Central memory CD8-positive, alpha-beta T cell (primary cell): ENCODE data around the gene STARD8.
"Not testable (repeated sequence)": the region's sequence is repeated elsewhere in the genome, so short reads cannot be mapped to it uniquely, and the experiment has no call there.

Experiments used
- ATAC-seq: fragments of 150-1000 bp; cut with Tn5 transposase; replicated peaks from 2 replicates; pipeline ENCODE4 v1.10.0; 2022; ENCODE audit warnings: mild to moderate bottlenecking, moderate FRiP score, moderate number of reproducible peaks; ENCODE audit not compliant: poor library complexity, severe bottlenecking; ENCODE audit errors: extremely low read depth
- DNase-seq, 2 donors: peaks; one replicate each; pipeline ENCODE4 v3.0.0; 2021; ENCODE audit warnings: low spot score in 2 of 2
- H3K27ac Mint-ChIP-seq: one replicate; pipeline ENCODE4 v1.8.0; 2022; ENCODE audit warnings: low read depth, mild to moderate bottlenecking, moderate library complexity, mixed read lengths
- H3K27me3 Mint-ChIP-seq: one replicate; pipeline ENCODE4 v1.8.0; 2022; ENCODE audit warnings: mixed read lengths
- H3K36me3 Mint-ChIP-seq: one replicate; pipeline ENCODE4 v1.8.0; 2022; ENCODE audit warnings: mild to moderate bottlenecking, moderate library complexity, mixed read lengths; ENCODE audit not compliant: insufficient read depth
- H3K4me1 Mint-ChIP-seq: one replicate; pipeline ENCODE4 v1.8.0; 2022; ENCODE audit warnings: mixed read lengths
- H3K4me3 Mint-ChIP-seq: one replicate; pipeline ENCODE4 v1.8.0; 2022; ENCODE audit warnings: mild to moderate bottlenecking, moderate library complexity, mixed read lengths
- H3K9me3 Mint-ChIP-seq: one replicate; pipeline ENCODE4 v1.8.0; 2022; ENCODE audit warnings: mixed read lengths

The STARD8 gene

DNA sequence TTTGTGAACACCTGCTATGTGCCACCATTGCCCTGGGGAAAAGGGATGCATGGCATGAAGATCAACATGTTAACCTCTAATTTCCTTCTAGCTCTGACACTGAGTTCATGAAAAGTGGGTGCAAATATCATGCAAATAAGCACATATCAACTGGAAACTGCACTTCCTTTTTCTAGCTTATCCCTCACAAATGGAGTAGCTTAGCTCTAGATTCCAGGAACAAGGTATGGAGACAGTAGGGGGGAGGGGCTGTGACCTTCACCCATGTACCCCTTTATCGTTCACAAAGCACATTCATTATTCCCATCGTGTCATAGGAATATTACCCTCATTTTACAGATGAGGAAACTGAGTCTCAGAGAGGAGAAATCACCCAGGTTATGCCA, 37.4 kb downstream of the STARD8 start:
- Mint-ChIP-seq H3K27me3 (peaks cover 22% of the 10 kb centered on the region), H3K9me3 (no peaks in the 10 kb centered on the region), H3K4me1 (peaks cover 12% of the 10 kb centered on the region), H3K36me3 (peaks cover 3% of the 10 kb centered on the region), H3K27ac (no peak overlapping the region), H3K4me3 (no peak overlapping the region)
- ATAC-seq (no peak), DNase-seq (no peak)

DNA sequence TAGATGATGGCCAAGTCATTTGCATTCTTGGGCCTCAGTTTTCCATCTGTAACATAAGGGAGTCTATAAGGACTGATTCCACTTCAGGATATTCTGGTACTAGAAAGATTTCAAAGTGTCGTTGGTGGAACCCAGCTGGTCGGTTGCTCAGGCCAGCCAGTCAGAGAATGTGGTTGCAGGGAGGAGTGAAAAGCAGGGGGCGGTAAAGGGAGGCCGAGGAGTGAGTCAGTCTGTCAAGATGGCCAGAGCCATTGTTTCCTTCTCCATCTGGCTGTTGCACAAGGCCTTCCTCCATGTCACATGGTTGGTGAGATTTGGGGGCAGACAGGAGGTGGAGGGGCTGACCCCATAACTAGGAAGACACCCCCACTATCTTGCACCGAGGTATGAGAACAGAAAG, 38.2 kb downstream of the STARD8 start:
- DNase-seq (no peak), ATAC-seq (no peak)
- Mint-ChIP-seq H3K27ac (no peak overlapping the region), H3K4me3 (peak overlapping the region; percentile 35), H3K36me3 (no peaks in the 10 kb centered on the region), H3K9me3 (no peaks in the 10 kb centered on the region), H3K27me3 (peaks cover 22% of the 10 kb centered on the region), H3K4me1 (peaks cover 12% of the 10 kb centered on the region)

DNA sequence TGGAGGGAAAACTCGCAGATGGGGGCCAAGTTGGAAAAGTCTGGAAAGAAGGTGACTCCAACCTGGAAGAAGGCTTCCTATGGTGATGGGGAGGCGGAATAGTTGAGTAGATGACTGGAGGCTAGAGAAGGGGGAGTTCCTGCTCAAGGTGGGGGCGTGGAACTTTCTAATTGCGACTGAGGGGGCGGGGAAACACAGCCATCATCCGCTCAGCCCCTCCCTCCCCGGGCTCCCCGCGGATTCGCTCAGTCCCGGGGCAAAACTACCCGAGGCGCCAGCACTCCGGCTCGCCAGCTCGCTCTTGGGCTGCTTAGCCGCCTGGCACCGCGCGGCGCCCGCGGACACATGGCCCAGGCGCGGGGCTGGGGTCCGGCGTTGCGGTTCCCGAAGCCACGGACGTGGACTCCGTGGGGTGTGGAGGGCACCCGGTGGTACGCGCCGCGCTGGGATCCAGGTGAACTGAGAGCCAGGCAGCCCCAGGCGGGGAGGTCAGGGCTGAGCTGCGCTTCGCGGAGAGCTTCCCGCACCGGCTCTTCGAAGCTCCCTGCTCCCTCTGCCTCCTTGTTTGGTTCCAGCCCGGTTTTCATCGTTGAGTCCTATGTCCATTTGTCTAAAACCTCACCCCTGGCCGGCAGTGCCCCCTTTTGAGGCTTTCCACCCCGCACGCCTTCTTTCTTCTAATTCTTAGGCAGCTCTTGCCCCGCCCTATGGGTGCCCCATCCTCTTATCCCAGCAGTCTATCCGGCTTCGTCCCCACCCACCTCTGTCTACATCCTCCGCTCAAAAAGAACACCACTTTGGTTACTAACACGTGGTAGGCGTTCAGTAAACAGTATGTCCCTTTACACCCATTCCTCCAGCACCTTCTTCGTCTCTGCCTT, 38.9 kb downstream of the STARD8 start:
- Mint-ChIP-seq H3K4me1 (peaks cover 12% of the 10 kb centered on the region), H3K36me3 (no peaks in the 10 kb centered on the region), H3K27me3 (peaks cover 22% of the 10 kb centered on the region), H3K4me3 (peak overlapping the region; percentile 35), H3K9me3 (no peaks in the 10 kb centered on the region), H3K27ac (no peak overlapping the region)
- no peak for DNase-seq
- no peak for ATAC-seq

DNA sequence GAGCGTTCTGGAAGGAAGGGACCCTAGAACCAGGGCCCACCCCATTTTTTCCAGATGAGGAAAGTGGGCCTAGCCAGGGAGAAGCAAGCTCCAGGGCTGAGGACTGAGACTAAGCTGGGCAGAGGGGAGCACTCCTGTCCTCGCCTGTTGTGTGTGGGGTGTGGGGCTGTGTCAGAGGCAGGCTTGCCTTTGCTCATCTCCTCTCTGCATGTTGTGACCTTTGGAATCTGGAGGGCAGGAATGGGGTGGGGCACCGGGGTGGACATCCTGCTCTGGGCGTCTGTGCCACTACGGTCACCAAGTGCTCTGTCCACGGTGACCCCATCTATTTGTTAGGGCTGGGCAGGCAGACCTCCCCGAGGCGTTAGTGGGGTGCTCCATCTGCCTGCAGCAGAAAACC, 41.5 kb downstream of the STARD8 start:
- DNase-seq, H3K4me3 Mint-ChIP-seq, H3K9me3 Mint-ChIP-seq, ATAC-seq, H3K36me3 Mint-ChIP-seq, H3K27ac Mint-ChIP-seq: not testable (repeated sequence)
- peaks cover 22% of the 10 kb centered on the region for H3K27me3 Mint-ChIP-seq
- H3K4me1 Mint-ChIP-seq, result peaks cover 12% of the 10 kb centered on the region

DNA sequence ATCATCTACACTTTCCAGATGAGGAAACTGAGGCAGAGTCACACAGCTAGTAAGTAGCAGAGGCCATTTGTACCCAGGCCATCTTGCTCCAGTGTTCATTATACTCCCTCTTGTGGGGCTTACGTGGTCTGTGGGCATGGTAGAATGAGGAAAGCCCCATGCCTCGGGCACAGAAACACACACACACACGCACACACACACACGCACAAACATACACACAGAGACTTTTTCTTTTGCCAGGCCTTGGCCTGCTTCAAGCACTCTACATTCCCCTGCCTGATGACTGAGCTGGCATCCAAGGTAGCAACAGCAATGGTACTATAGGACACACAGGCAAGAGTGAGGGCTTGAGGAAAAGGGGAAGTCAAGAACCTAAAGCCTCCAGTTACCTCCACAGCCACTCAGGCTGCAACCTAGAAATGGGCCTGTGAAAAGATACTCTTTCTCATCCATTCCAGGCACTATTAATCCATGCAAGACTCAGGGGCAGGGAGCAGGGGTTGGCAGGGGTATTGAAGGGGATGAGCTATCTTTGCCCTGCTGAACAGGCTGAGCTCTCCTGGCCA, 43.6 kb downstream of the STARD8 start:
- Mint-ChIP-seq H3K27me3 (peaks cover 34% of the 10 kb centered on the region), H3K4me3 (no peak overlapping the region), H3K9me3 (no peaks in the 10 kb centered on the region), H3K36me3 (no peaks in the 10 kb centered on the region), H3K27ac (no peak overlapping the region), H3K4me1 (peaks cover 6% of the 10 kb centered on the region)
- no peak for DNase-seq
- ATAC-seq, result no peak

DNA sequence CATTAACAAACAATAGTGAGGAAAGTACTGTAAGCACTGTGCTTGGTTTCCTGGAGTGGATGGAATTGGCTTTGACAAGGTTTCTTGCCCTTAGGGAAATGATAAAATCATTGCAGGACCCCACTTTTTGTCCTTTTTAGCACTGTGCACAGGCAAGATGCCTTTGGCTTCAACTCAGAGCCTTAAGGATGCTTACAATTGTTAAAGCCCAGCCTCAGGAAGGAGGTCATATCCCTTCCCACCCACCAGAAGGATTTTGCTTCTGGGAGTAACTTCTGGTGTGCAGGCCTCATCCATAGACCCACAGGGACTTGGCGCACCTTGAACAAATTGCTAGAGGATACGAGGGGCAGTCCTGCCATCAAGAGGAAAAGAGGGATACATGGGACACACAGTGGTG, 44.5 kb downstream of the STARD8 start:
- DNase-seq (no peak), ATAC-seq (no peak)
- no peaks in the 10 kb centered on the region for H3K9me3 Mint-ChIP-seq
- no peak overlapping the region for H3K27ac Mint-ChIP-seq
- peaks cover 27% of the 10 kb centered on the region for H3K27me3 Mint-ChIP-seq
- peaks cover under 1% of the 10 kb centered on the region for H3K4me1 Mint-ChIP-seq
- no peaks in the 10 kb centered on the region for H3K36me3 Mint-ChIP-seq
- H3K4me3 Mint-ChIP-seq, result no peak overlapping the region

DNA sequence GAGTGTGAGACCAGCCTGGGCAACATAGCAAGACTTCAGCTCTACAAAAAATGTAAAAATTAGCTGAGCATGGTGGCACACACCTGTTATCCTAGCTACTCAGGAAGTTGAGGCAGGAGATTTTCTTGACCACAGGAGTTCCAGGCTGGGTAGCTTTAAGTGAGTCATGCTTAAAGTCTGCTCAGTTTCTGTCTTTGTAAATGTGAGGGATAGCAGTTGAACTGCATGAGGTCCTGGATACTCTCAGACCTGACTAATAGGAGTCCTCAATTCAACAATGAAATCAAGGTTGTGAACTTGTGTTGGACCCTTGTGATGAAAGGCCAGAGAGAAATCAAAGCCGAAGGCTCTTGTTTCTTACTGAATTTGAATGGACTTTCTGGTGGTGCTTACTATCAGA, 45.2 kb downstream of the STARD8 start:
- Mint-ChIP-seq H3K4me1 (no peaks in the 10 kb centered on the region), H3K27ac (no peak overlapping the region), H3K9me3 (no peaks in the 10 kb centered on the region), H3K4me3 (peak overlapping the region; percentile 18), H3K27me3 (peaks cover 25% of the 10 kb centered on the region), H3K36me3 (no peaks in the 10 kb centered on the region)
- no peak for DNase-seq
- no peak for ATAC-seq

DNA sequence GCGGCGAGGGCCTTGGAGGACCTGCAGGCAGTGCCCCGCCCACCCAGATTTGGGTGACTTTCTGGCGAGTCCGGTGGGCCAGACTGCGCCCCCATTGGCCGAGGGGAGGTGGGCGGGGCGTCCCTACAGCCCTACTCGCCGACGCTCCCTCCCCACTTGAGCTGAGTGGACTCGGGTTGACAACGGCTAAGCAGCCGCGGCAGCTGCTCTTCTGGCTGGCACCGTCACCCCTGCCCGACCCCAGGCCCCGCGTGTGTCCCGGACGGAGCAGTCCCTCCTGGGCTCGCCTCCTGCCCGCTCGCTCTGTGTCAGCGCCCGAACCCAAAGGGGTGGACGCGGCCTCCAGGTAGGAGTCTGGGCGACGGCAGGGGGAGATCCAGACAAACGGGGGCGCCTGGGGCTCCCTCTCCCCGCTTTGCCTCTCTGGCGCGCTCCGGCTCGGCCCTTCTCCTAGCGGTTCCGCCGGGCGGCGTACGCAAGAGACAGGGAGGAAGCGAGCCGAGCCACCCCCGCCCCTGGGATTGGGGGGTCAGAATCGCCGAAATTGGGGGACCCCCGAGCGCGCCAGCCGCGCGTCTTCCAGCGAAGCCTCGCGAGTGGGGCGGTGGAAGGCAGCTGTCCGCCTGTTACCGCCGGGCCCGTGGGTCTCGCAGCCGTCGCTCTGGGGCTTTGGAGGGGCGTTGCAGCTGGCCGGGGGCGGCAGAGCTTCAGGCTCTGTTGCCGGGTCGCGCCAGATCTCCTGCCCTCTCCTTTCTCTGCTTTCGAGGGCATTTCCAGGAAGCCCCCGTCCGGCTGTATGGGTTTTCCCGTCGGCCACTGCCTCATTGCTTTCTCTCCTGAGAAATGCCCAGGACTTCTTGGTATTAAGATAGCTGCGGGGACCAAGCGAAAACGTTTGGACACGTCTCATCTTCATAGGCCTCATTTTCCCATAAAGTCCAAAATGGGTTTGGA, 46.3 kb downstream of the STARD8 start:
- Mint-ChIP-seq H3K9me3 (no peaks in the 10 kb centered on the region), H3K4me3 (peak overlapping the region; percentile 52), H3K4me1 (no peaks in the 10 kb centered on the region), H3K36me3 (no peaks in the 10 kb centered on the region), H3K27me3 (peaks cover 20% of the 10 kb centered on the region), H3K27ac (no peak overlapping the region)
- ATAC-seq (no peak), DNase-seq (no peak)

DNA sequence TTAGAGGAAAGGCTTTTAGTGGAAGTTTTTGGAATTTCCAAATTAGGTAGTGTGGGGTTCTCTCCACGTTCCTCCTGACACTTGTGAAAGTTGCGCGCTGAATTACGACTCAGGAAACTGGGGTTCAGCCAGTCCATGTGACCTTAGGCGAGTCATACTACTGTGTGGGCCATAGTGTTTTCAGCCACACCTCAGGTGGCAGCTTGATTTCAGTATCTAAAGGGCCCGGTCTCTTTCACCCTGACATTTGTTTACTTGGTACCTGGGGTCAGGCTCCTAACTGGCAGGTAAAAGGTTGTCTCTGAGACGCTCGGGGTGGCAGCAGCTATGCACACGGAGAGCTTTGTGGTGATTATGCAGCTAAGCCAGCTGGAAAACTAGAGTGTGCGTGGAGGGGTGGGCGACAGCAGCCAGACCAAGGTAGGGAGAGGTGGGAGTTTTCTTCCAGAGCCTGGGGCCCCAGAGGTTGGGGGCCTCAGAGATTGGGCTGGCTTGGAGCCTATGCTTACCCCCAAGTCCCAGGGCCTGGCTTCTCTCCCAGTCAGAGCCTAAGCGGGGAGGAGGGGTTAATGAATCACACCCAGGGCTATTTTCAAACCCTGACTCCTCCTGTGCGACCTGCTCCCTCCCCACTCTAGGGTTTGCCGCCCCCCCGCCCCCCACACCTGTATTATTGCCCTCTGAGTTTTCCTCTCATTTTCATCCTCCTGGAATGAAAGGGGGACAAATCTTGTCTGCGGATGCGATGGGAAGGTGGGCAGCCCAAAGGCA, 47.2 kb downstream of the STARD8 start:
- no peaks in the 10 kb centered on the region for H3K9me3 Mint-ChIP-seq
- no peak overlapping the region for H3K27ac Mint-ChIP-seq
- H3K4me3 Mint-ChIP-seq, result peak overlapping the region; percentile 52
- H3K27me3 Mint-ChIP-seq, result peaks cover 20% of the 10 kb centered on the region
- DNase-seq (no peak), ATAC-seq (no peak)
- no peaks in the 10 kb centered on the region for H3K36me3 Mint-ChIP-seq
- H3K4me1 Mint-ChIP-seq, result no peaks in the 10 kb centered on the region

DNA sequence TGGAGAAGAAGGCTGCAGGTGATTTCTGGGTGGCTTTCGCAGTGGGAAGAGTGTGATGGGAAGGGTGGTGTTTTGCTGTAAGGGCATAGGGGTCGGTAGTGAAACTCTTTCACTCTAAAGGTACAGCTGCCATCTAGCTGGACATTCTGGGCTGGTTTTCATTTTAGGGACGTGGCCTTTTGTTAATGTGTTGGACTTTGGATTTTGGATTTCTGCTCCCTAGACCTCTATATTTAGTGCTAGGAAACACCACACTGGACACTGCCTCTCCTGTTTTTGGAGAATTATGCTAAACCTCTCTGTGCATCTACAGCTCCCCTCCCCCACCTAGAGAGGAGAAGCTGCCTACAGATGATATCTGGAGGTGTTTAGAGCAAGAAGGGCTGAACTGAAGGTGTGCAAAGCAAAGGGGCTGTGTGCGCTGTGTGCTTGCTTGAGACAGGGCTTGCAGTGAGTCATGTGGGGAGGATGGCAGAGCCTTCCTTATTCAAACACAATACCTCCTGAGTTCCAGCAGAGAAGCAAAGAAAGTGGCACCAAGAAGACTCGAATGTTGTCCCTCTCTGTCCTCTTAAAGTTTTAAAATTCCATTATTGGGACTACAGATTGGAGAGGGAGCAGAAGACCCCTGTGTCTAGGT, 47.9 kb downstream of the STARD8 start:
- no peaks in the 10 kb centered on the region for H3K9me3 Mint-ChIP-seq
- DNase-seq, result no peak
- peaks cover 20% of the 10 kb centered on the region for H3K27me3 Mint-ChIP-seq
- H3K36me3 Mint-ChIP-seq, result no peaks in the 10 kb centered on the region
- H3K27ac Mint-ChIP-seq, result no peak overlapping the region
- no peaks in the 10 kb centered on the region for H3K4me1 Mint-ChIP-seq
- ATAC-seq, result no peak
- H3K4me3 Mint-ChIP-seq, result no peak overlapping the region

DNA sequence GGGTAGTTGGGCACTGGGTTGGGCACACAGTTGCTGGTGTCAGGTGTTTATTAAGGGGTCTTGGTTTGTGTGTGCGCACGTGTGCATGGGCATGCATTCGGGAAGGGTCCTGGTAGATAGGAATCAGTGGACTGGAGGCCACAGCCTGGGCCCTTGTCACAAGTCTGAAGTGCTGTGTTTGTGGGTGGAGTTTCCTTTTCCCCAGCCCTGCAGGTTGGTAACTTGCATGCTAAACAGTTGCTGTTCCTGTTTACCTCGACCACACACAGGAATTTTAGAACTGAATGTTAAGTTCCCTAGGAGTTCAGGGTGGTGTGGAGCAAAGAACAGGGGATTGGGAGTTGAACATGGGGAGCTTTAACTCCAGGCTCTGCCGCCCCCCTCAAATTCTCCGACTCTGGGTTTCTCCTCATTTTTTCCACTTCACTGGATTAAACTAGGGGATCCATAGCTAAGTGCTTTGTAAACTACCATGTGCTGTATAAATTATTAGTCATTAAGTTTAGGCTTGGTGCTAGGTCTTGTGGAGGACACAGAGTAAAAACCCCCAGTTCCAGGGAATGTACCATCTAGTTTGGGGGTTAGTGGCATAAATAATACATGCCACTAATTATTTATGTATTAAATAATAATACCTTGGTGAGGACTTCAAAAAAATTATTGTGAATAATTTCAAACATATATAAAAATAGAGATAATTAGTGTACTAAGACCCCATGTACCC, 49.0 kb downstream of the STARD8 start:
- Mint-ChIP-seq H3K9me3 (no peaks in the 10 kb centered on the region), H3K4me1 (no peaks in the 10 kb centered on the region), H3K36me3 (peaks cover 2% of the 10 kb centered on the region), H3K27ac (no peak overlapping the region), H3K27me3 (peaks cover 20% of the 10 kb centered on the region), H3K4me3 (no peak overlapping the region)
- ATAC-seq (no peak), DNase-seq (no peak)
